ENCODE results near the gene CASR.

GRCh38 chr3:122232485-122232884 lies 49.0 kb downstream of the CASR start:
- no peak for TF ChIP-seq CTCF (IDR thresholded peaks at IDR 0.05)
- TF ChIP-seq POLR2A (IDR thresholded peaks at IDR 0.05): no peak
